Activated naive CD8-positive, alpha-beta T cell (primary cell): ENCODE data around the gene PCCA.
"Not testable (repeated sequence)": the region's sequence is repeated elsewhere in the genome, so short reads cannot be mapped to it uniquely, and the experiment has no call there.

Experiments used
- H3K27ac Mint-ChIP-seq: one replicate; pipeline ENCODE4 v1.8.0; 2021; ENCODE audit warnings: mixed read lengths
- H3K27me3 Mint-ChIP-seq: one replicate; pipeline ENCODE4 v1.8.0; 2021; ENCODE audit warnings: mixed read lengths
- H3K36me3 Mint-ChIP-seq: one replicate; pipeline ENCODE4 v1.8.0; 2021; ENCODE audit warnings: mixed read lengths
- H3K4me1 Mint-ChIP-seq: one replicate; pipeline ENCODE4 v1.8.0; 2021; ENCODE audit warnings: low read depth, mixed read lengths
- H3K4me3 Mint-ChIP-seq: one replicate; pipeline ENCODE4 v1.8.0; 2021; ENCODE audit warnings: mild to moderate bottlenecking, mixed read lengths
- H3K9me3 Mint-ChIP-seq: one replicate; pipeline ENCODE4 v1.8.0; 2021; ENCODE audit warnings: low read depth, mixed read lengths

PCCA gene

DNA sequence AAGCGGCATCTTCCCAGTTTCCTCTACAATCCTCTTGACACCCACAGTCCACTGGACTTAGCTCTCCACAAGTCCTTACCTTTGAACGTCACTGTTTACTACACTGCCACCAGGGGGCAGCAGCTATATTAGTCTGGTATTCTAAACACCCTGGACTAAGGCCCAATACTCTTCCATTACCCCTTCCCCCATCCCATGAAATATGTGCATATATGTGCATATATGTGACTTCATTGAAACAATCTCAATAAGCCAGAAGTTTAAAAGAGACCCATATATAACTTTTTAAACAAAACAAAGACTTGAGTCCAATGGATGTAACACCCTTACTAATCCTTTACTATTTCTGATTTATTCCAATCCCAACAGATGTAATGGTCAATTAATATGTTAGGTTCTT lies 484.2 kb downstream of the PCCA start:
- no peaks in the 10 kb centered on the region for H3K27me3 Mint-ChIP-seq
- H3K4me1 Mint-ChIP-seq: peaks cover 13% of the 10 kb centered on the region
- no peak overlapping the region for H3K27ac Mint-ChIP-seq
- peaks cover 4% of the 10 kb centered on the region for H3K36me3 Mint-ChIP-seq
- H3K4me3 Mint-ChIP-seq: no peak overlapping the region
- no peaks in the 10 kb centered on the region for H3K9me3 Mint-ChIP-seq

- H3K27ac Mint-ChIP-seq, H3K27me3 Mint-ChIP-seq, H3K4me3 Mint-ChIP-seq, H3K9me3 Mint-ChIP-seq, H3K36me3 Mint-ChIP-seq: not testable (repeated sequence)
- H3K4me1 Mint-ChIP-seq: peaks cover 30% of the 10 kb centered on the region
These were observed 488.3 kb downstream of the PCCA start for GRCh38 chr13:100577239-100577638.
